T-helper 1 cell treated with Interleukin-12 subunit alpha and Interleukin-12 subunit beta and Interleukin-4 antibody, amounts not matched to agents 30 μg/mL and 1 μg/mL, for 36 hours (primary cell): Measurements from ENCODE around the gene IL23R.
"Not testable (repeated sequence)": the region's sequence is repeated elsewhere in the genome, so short reads cannot be mapped to it uniquely, and the experiment has no call there.

ENCODE experiments used
- H3K27ac Mint-ChIP-seq: one replicate; pipeline ENCODE4 v1.8.0; 2021; ENCODE audit warnings: mild to moderate bottlenecking, mixed read lengths
- H3K27me3 Mint-ChIP-seq: one replicate; pipeline ENCODE4 v1.8.0; 2021; ENCODE audit warnings: low read depth, mixed read lengths
- H3K36me3 Mint-ChIP-seq: one replicate; pipeline ENCODE4 v1.8.0; 2021; ENCODE audit warnings: low read depth, mixed read lengths
- H3K4me1 Mint-ChIP-seq: one replicate; pipeline ENCODE4 v1.8.0; 2021; ENCODE audit warnings: low read depth, mixed read lengths
- H3K4me3 Mint-ChIP-seq: one replicate; pipeline ENCODE4 v1.8.0; 2021; ENCODE audit warnings: mild to moderate bottlenecking, moderate library complexity, mixed read lengths
- H3K9me3 Mint-ChIP-seq: one replicate; pipeline ENCODE4 v1.8.0; 2021; ENCODE audit warnings: mixed read lengths

Gene IL23R

GRCh38 chr1:67194209-67194863 is 28.1 kb downstream of the IL23R start:
- Mint-ChIP-seq H3K4me1 (peaks cover 40% of the 10 kb centered on the region), H3K4me3 (peak overlapping the region; percentile 12), H3K27ac (no peak overlapping the region), H3K9me3 (peaks cover 4% of the 10 kb centered on the region), H3K36me3 (peaks cover 16% of the 10 kb centered on the region), H3K27me3 (no peaks in the 10 kb centered on the region)

GRCh38 chr1:67200755-67201154 is 34.5 kb downstream of the IL23R start:
- no peak overlapping the region for H3K27ac Mint-ChIP-seq
- peaks cover 4% of the 10 kb centered on the region for H3K9me3 Mint-ChIP-seq
- peaks cover 22% of the 10 kb centered on the region for H3K4me1 Mint-ChIP-seq
- no peaks in the 10 kb centered on the region for H3K27me3 Mint-ChIP-seq
- H3K4me3 Mint-ChIP-seq = no peak overlapping the region
- H3K36me3 Mint-ChIP-seq = peaks cover 35% of the 10 kb centered on the region

- no peaks in the 10 kb centered on the region for H3K27me3 Mint-ChIP-seq
- peaks cover 35% of the 10 kb centered on the region for H3K36me3 Mint-ChIP-seq
- H3K27ac Mint-ChIP-seq = no peak overlapping the region
- H3K9me3 Mint-ChIP-seq = peaks cover 4% of the 10 kb centered on the region
- no peak overlapping the region for H3K4me3 Mint-ChIP-seq
- H3K4me1 Mint-ChIP-seq = peaks cover 19% of the 10 kb centered on the region
Measured at GRCh38 chr1:67201891-67202290, 35.6 kb downstream of the IL23R start.

- no peak overlapping the region for H3K4me3 Mint-ChIP-seq
- H3K4me1 Mint-ChIP-seq = peaks cover 18% of the 10 kb centered on the region
- H3K27me3 Mint-ChIP-seq = no peaks in the 10 kb centered on the region
- H3K9me3 Mint-ChIP-seq = no peaks in the 10 kb centered on the region
- H3K36me3 Mint-ChIP-seq = peaks cover 27% of the 10 kb centered on the region
- no peak overlapping the region for H3K27ac Mint-ChIP-seq
Measured at GRCh38 chr1:67204298-67204980, 38.2 kb downstream of the IL23R start.

GRCh38 chr1:67207398-67207797 is 41.1 kb downstream of the IL23R start:
- not testable (repeated sequence) for H3K27ac Mint-ChIP-seq, H3K27me3 Mint-ChIP-seq, H3K4me3 Mint-ChIP-seq, H3K9me3 Mint-ChIP-seq
- peaks cover 29% of the 10 kb centered on the region for H3K4me1 Mint-ChIP-seq
- peaks cover 25% of the 10 kb centered on the region for H3K36me3 Mint-ChIP-seq

- Mint-ChIP-seq H3K27me3 (no peaks in the 10 kb centered on the region), H3K27ac (no peak overlapping the region), H3K36me3 (peaks cover 22% of the 10 kb centered on the region), H3K4me1 (peaks cover 34% of the 10 kb centered on the region), H3K4me3 (no peak overlapping the region), H3K9me3 (no peaks in the 10 kb centered on the region)
Measured at GRCh38 chr1:67208217-67208616, 42.0 kb downstream of the IL23R start.

GRCh38 chr1:67209521-67209920 is 43.3 kb downstream of the IL23R start:
- Mint-ChIP-seq H3K36me3 (peaks cover 14% of the 10 kb centered on the region), H3K9me3 (no peaks in the 10 kb centered on the region), H3K27ac (no peak overlapping the region), H3K4me1 (peaks cover 42% of the 10 kb centered on the region), H3K4me3 (no peak overlapping the region), H3K27me3 (no peaks in the 10 kb centered on the region)

GRCh38 chr1:67211589-67212563 is 45.6 kb downstream of the IL23R start:
- Mint-ChIP-seq H3K27ac (peak overlapping the region; percentile 82), H3K36me3 (peaks cover 15% of the 10 kb centered on the region), H3K27me3 (no peaks in the 10 kb centered on the region), H3K4me1 (peaks cover 47% of the 10 kb centered on the region), H3K4me3 (peak overlapping the region; percentile 50), H3K9me3 (no peaks in the 10 kb centered on the region)

- no peaks in the 10 kb centered on the region for H3K27me3 Mint-ChIP-seq
- H3K27ac Mint-ChIP-seq = peak overlapping the region; percentile 59
- peaks cover 13% of the 10 kb centered on the region for H3K36me3 Mint-ChIP-seq
- peaks cover 47% of the 10 kb centered on the region for H3K4me1 Mint-ChIP-seq
- no peak overlapping the region for H3K4me3 Mint-ChIP-seq
- no peaks in the 10 kb centered on the region for H3K9me3 Mint-ChIP-seq
Measured at GRCh38 chr1:67213164-67213563, 46.9 kb downstream of the IL23R start.

- Mint-ChIP-seq H3K4me1 (peaks cover 43% of the 10 kb centered on the region), H3K4me3 (no peak overlapping the region), H3K27me3 (no peaks in the 10 kb centered on the region), H3K9me3 (no peaks in the 10 kb centered on the region), H3K36me3 (peaks cover 13% of the 10 kb centered on the region), H3K27ac (no peak overlapping the region)
Measured at GRCh38 chr1:67213948-67214347, 47.7 kb downstream of the IL23R start.

- Mint-ChIP-seq H3K4me1 (peaks cover 41% of the 10 kb centered on the region), H3K27ac (peak overlapping the region; percentile 57), H3K4me3 (no peak overlapping the region), H3K27me3 (no peaks in the 10 kb centered on the region), H3K9me3 (no peaks in the 10 kb centered on the region), H3K36me3 (peaks cover 11% of the 10 kb centered on the region)
Measured at GRCh38 chr1:67214420-67215174, 48.3 kb downstream of the IL23R start.

- Mint-ChIP-seq H3K27ac (no peak overlapping the region), H3K9me3 (no peaks in the 10 kb centered on the region), H3K4me3 (no peak overlapping the region), H3K27me3 (no peaks in the 10 kb centered on the region), H3K36me3 (peaks cover 10% of the 10 kb centered on the region), H3K4me1 (peaks cover 40% of the 10 kb centered on the region)
Measured at GRCh38 chr1:67216401-67216800, 50.1 kb downstream of the IL23R start.

GRCh38 chr1:67217417-67217816 is 51.2 kb downstream of the IL23R start:
- Mint-ChIP-seq H3K27ac (no peak overlapping the region), H3K9me3 (no peaks in the 10 kb centered on the region), H3K36me3 (peaks cover 10% of the 10 kb centered on the region), H3K4me3 (no peak overlapping the region), H3K27me3 (no peaks in the 10 kb centered on the region), H3K4me1 (peaks cover 30% of the 10 kb centered on the region)

- H3K4me3 Mint-ChIP-seq = no peak overlapping the region
- no peaks in the 10 kb centered on the region for H3K27me3 Mint-ChIP-seq
- H3K9me3 Mint-ChIP-seq = no peaks in the 10 kb centered on the region
- peaks cover 28% of the 10 kb centered on the region for H3K4me1 Mint-ChIP-seq
- H3K27ac Mint-ChIP-seq = no peak overlapping the region
- peaks cover 10% of the 10 kb centered on the region for H3K36me3 Mint-ChIP-seq
Measured at GRCh38 chr1:67217938-67218337, 51.7 kb downstream of the IL23R start.
